ENCODE data around the gene ADORA2A.

The ADORA2A gene

DNA sequence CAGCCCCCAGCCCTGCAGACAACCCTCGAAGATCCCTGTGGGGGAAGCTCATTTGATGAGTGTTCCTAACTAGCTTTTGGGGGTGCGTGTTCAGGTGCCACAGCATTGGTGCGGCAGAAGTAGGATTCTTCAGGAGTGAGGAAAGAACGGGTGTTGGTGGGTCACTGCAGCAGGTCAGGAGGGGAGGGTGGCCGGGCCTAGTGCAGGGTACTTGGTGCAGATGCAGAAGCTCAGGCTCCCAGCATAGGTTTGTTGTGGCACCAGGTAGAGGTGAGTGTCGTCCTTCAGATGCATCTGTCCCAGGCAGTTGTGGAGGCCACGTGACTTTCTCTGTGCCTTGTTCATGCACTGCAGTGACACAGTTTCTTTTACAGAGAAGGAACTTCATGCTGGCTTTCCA, 15.1 kb upstream of the ADORA2A start:
- no peak for TF ChIP-seq EZH2phosphoT487 (IDR thresholded peaks at IDR 0.05; ENCODE audit: low read length)
- TF ChIP-seq EZH2 (optimal IDR thresholded peaks at IDR 0.05; ENCODE audit: low read depth, low read length): no peak
- Histone ChIP-seq H3K36me3 (replicated peaks; ENCODE audit: insufficient read depth, low read length) (no peaks in the 10 kb centered on the region), H3K9me3 (replicated peaks; ENCODE audit: insufficient read depth, low read length) (no peaks in the 10 kb centered on the region), H3K4me3 (ENCODE audit: low read length) (no peak overlapping the region), H2AFZ (ENCODE audit: low read length) (no peak overlapping the region), H3F3A (ENCODE audit: insufficient read depth, low read length) (no peaks in the 10 kb centered on the region), H3K9ac (ENCODE audit: low read length) (no peak overlapping the region), H3K4me2 (ENCODE audit: low read depth, low read length) (no peak overlapping the region), H3K4me1 (ENCODE audit: low read length) (no peaks in the 10 kb centered on the region), H3K27me3 (replicated peaks; ENCODE audit: insufficient read depth, low read length) (no peaks in the 10 kb centered on the region), H4K20me1 (ENCODE audit: insufficient read depth, low read length) (no peaks in the 10 kb centered on the region), H3K9me2 (replicated peaks; ENCODE audit: insufficient read depth, low read length) (no peaks in the 10 kb centered on the region), H3K27ac (ENCODE audit: low read length) (no peak overlapping the region), H3K79me2 (ENCODE audit: low read length) (0 out of 2 replicates have a peak, but pooled peaks cover 2% of the 10 kb centered on the region)
- no peak for DNase-seq

DNA sequence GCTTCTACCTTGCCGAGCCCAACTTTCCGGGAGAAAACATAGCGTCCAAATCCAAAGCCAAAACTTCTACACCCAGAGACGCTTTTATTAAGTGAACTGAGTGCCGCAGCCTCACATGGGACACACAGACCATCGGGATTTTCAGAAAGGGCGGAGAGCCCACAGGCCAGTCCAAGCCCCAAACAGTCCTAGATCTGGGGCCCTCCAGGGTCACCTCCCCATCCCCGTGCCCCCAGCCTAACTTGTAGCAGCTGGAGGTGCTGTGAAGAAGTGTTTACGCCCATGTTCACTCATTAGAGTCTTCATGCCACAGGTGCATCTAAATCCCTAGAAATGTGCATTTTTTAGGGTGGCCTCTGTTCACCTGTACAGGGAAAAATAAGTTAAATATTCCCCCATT, 14.1 kb upstream of the ADORA2A start:
- Histone ChIP-seq H4K20me1 (ENCODE audit: insufficient read depth, low read length) (no peaks in the 10 kb centered on the region), H3K4me2 (ENCODE audit: low read depth, low read length) (no peak overlapping the region), H3K4me3 (ENCODE audit: low read length) (no peak overlapping the region), H3K4me1 (ENCODE audit: low read length) (no peaks in the 10 kb centered on the region), H3F3A (ENCODE audit: insufficient read depth, low read length) (no peaks in the 10 kb centered on the region), H3K9me3 (replicated peaks; ENCODE audit: insufficient read depth, low read length) (no peaks in the 10 kb centered on the region), H3K79me2 (ENCODE audit: low read length) (0 out of 2 replicates have a peak, but pooled peaks cover 2% of the 10 kb centered on the region), H3K9ac (ENCODE audit: low read length) (no peak overlapping the region), H3K9me2 (replicated peaks; ENCODE audit: insufficient read depth, low read length) (no peaks in the 10 kb centered on the region), H3K27ac (ENCODE audit: low read length) (no peak overlapping the region), H3K36me3 (replicated peaks; ENCODE audit: insufficient read depth, low read length) (no peaks in the 10 kb centered on the region), H3K27me3 (replicated peaks; ENCODE audit: insufficient read depth, low read length) (no peaks in the 10 kb centered on the region), H2AFZ (ENCODE audit: low read length) (no peak overlapping the region)
- TF ChIP-seq EZH2phosphoT487 (IDR thresholded peaks at IDR 0.05; ENCODE audit: low read length): no peak
- TF ChIP-seq EZH2 (optimal IDR thresholded peaks at IDR 0.05; ENCODE audit: low read depth, low read length): no peak
- TF ChIP-seq, protein P1, sequence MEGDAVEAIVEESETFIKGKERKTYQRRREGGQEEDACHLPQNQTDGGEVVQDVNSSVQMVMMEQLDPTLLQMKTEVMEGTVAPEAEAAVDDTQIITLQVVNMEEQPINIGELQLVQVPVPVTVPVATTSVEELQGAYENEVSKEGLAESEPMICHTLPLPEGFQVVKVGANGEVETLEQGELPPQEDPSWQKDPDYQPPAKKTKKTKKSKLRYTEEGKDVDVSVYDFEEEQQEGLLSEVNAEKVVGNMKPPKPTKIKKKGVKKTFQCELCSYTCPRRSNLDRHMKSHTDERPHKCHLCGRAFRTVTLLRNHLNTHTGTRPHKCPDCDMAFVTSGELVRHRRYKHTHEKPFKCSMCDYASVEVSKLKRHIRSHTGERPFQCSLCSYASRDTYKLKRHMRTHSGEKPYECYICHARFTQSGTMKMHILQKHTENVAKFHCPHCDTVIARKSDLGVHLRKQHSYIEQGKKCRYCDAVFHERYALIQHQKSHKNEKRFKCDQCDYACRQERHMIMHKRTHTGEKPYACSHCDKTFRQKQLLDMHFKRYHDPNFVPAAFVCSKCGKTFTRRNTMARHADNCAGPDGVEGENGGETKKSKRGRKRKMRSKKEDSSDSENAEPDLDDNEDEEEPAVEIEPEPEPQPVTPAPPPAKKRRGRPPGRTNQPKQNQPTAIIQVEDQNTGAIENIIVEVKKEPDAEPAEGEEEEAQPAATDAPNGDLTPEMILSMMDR (IDR thresholded peaks at IDR 0.05; ENCODE audit: low read length): no peak
- no peak for DNase-seq

DNA sequence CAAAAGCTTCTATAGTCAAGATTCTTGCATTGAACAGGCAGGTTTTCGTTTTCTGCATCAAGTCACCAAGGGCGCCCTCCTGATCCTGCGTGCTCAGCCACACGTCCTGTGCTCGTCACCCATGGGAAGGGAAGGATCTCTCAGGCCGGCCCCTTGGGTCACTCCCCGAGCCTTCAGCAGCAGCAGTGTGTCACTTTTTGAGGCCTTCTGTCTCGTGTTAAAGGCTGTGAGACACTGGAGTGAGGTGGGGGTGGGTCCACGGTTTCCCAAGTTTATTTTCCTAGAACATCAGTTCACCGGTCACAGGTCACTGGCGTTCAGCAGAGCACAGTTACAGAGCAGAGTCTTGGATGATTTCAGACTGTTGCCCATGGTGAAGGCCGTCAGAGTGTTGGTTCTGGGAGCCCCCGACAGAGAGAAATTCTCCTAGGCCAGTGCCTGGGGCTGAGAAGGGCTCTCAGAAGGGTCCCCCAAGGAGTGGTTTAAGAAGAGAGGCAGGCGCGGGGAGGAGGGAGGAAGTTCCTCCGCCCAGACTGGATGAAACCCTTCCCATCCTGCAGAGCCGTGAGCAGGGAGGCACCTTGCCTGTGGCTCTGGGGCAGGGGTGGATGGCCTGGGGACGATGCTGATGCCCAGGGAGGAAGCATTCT, 13.5 kb upstream of the ADORA2A start:
- Histone ChIP-seq H3K36me3 (replicated peaks; ENCODE audit: insufficient read depth, low read length) (no peaks in the 10 kb centered on the region), H3K79me2 (ENCODE audit: low read length) (0 out of 2 replicates have a peak, but pooled peaks cover 2% of the 10 kb centered on the region), H3K9me3 (replicated peaks; ENCODE audit: insufficient read depth, low read length) (no peaks in the 10 kb centered on the region), H3K27ac (ENCODE audit: low read length) (no peak overlapping the region), H3K4me1 (ENCODE audit: low read length) (no peaks in the 10 kb centered on the region), H3K4me2 (ENCODE audit: low read depth, low read length) (no peak overlapping the region), H3F3A (ENCODE audit: insufficient read depth, low read length) (no peaks in the 10 kb centered on the region), H3K27me3 (replicated peaks; ENCODE audit: insufficient read depth, low read length) (no peaks in the 10 kb centered on the region), H4K20me1 (ENCODE audit: insufficient read depth, low read length) (no peaks in the 10 kb centered on the region), H3K4me3 (ENCODE audit: low read length) (no peak overlapping the region), H2AFZ (ENCODE audit: low read length) (no peak overlapping the region), H3K9ac (ENCODE audit: low read length) (no peak overlapping the region), H3K9me2 (replicated peaks; ENCODE audit: insufficient read depth, low read length) (no peaks in the 10 kb centered on the region)
- TF ChIP-seq EZH2phosphoT487 (IDR thresholded peaks at IDR 0.05; ENCODE audit: low read length): no peak
- no peak for TF ChIP-seq EZH2 (optimal IDR thresholded peaks at IDR 0.05; ENCODE audit: low read depth, low read length)
- TF ChIP-seq, protein P1 (IDR thresholded peaks at IDR 0.05; ENCODE audit: low read length): no peak
- no peak for DNase-seq

GRCh38 chr22:24414523-24414922, 12.9 kb upstream of the ADORA2A start:
- Histone ChIP-seq H3K9me3 (replicated peaks; ENCODE audit: insufficient read depth, low read length) (no peaks in the 10 kb centered on the region), H3K9me2 (replicated peaks; ENCODE audit: insufficient read depth, low read length) (no peaks in the 10 kb centered on the region), H3K27me3 (replicated peaks; ENCODE audit: insufficient read depth, low read length) (no peaks in the 10 kb centered on the region), H3K9ac (ENCODE audit: low read length) (no peak overlapping the region), H2AFZ (ENCODE audit: low read length) (no peak overlapping the region), H3F3A (ENCODE audit: insufficient read depth, low read length) (no peaks in the 10 kb centered on the region), H4K20me1 (ENCODE audit: insufficient read depth, low read length) (no peaks in the 10 kb centered on the region), H3K79me2 (ENCODE audit: low read length) (no peaks in the 10 kb centered on the region), H3K4me1 (ENCODE audit: low read length) (no peaks in the 10 kb centered on the region), H3K4me3 (ENCODE audit: low read length) (no peak overlapping the region), H3K27ac (ENCODE audit: low read length) (no peak overlapping the region), H3K36me3 (replicated peaks; ENCODE audit: insufficient read depth, low read length) (no peaks in the 10 kb centered on the region), H3K4me2 (ENCODE audit: low read depth, low read length) (no peak overlapping the region)
- DNase-seq: no peak
- TF ChIP-seq EZH2phosphoT487 (IDR thresholded peaks at IDR 0.05; ENCODE audit: low read length) (no peak), EZH2 (optimal IDR thresholded peaks at IDR 0.05; ENCODE audit: low read depth, low read length) (no peak)
- TF ChIP-seq, protein P1 (IDR thresholded peaks at IDR 0.05; ENCODE audit: low read length): no peak

Data from MM.1S (cell line).